NT2/D1 (cell line): ENCODE data around the gene PAQR7.

Experiments
- DNase-seq: peaks from one replicate; pipeline ENCODE4 v3.0.0-alpha.2; 2011; ENCODE audit warnings: low read depth, low spot score
- H3K27me3 ChIP-seq: 2 replicates; pipeline ENCODE4 v1.6.0; 2011; ENCODE audit warnings: mild to moderate bottlenecking; ENCODE audit not compliant: insufficient read length, insufficient read depth
- H3K36me3 ChIP-seq: 2 replicates; pipeline ENCODE4 v1.6.1; 2011; ENCODE audit warnings: mild to moderate bottlenecking, low read length, mixed read lengths; ENCODE audit not compliant: insufficient read depth, insufficient read length
- H3K4me1 ChIP-seq: 2 replicates; pipeline ENCODE4 v1.5.1; 2011; ENCODE audit not compliant: insufficient read depth, insufficient read length
- H3K4me3 ChIP-seq: 2 replicates; pipeline ENCODE4 v1.5.1; 2011; ENCODE audit warnings: low read depth; ENCODE audit not compliant: insufficient read length
- H3K9ac ChIP-seq: 2 replicates; pipeline ENCODE4 v1.6.0; 2011; ENCODE audit warnings: low read depth; ENCODE audit not compliant: insufficient read length
- H3K9me3 ChIP-seq: 2 replicates; pipeline ENCODE4 v1.5.1; 2011; ENCODE audit warnings: mild to moderate bottlenecking, low read length; ENCODE audit not compliant: insufficient read depth
- SUZ12 ChIP-seq: IDR thresholded peaks from 2 replicates; pipeline ENCODE4 v1.6.1; 2011; ENCODE audit not compliant: insufficient read length, insufficient read depth; ENCODE audit errors: extremely low read depth
- YY1 ChIP-seq: IDR thresholded peaks from 2 replicates; pipeline ENCODE4 v1.6.1; 2011; ENCODE audit not compliant: insufficient read length, insufficient read depth
- ZNF274 ChIP-seq: IDR thresholded peaks from 2 replicates; pipeline ENCODE4 v1.6.1; 2011; ENCODE audit warnings: mild to moderate bottlenecking, low read depth, low read length

The PAQR7 gene

GRCh38 chr1:25858494-25858893, 17.0 kb downstream of the PAQR7 start:
- no peaks in the 10 kb centered on the region for H3K27me3 ChIP-seq
- H3K4me1 ChIP-seq, result peaks cover 11% of the 10 kb centered on the region
- H3K4me3 ChIP-seq, result peak overlapping the region; percentile 96
- TF ChIP-seq YY1 (no peak), SUZ12 (no peak), ZNF274 (no peak)
- no peaks in the 10 kb centered on the region for H3K9me3 ChIP-seq
- H3K9ac ChIP-seq, result peak overlapping the region; percentile 96
- DNase-seq, result no peak
- peaks cover 20% of the 10 kb centered on the region for H3K36me3 ChIP-seq

DNA sequence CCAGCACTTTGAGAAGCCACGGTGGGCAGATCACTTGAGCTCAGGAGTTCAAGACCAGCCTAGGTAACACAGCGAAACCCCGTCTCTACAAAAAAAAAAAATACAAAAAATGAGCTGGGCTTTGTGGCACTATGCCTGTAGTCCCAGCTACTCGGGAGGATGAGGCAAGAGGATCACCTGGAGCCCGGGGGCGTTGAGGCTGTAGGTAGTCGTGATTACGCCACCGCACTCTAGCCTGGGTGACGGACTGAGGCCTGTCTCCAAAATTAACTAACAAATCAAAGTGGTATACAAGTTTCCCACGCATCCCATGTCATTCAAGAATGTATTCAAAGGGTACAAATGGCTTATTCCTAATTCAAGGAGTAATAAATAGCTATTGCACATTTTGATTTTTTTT, 18.7 kb downstream of the PAQR7 start:
- Histone ChIP-seq H3K4me3 (no peak overlapping the region), H3K36me3 (peaks cover 6% of the 10 kb centered on the region), H3K9me3 (no peaks in the 10 kb centered on the region), H3K9ac (no peak overlapping the region), H3K27me3 (no peaks in the 10 kb centered on the region), H3K4me1 (no peaks in the 10 kb centered on the region)
- DNase-seq, result no peak
- TF ChIP-seq SUZ12 (no peak), YY1 (no peak), ZNF274 (no peak)

DNA sequence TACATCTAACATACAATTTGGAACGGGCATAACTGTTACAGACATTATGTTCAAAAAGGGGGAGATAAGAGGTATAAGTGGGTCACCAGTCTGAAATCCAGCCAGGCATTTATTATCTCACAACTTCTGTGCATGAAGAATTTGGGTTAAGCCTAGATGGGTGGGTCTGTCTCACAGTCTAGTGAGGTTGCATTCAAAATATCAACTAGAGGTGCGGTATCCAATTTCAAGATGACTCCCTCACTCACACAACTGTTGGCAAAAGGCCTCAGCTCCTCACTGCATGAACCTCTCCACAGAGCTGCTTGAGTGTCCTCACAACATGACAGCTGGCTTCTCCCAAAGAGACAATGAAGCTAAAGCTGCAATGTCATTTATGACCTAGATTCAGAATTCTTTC, 21.0 kb downstream of the PAQR7 start:
- TF ChIP-seq YY1 (no peak), SUZ12 (no peak), ZNF274 (no peak)
- H3K27me3 ChIP-seq, result no peaks in the 10 kb centered on the region

GRCh38 chr1:25848531-25848930, 27.0 kb downstream of the PAQR7 start:
- Histone ChIP-seq H3K9me3 (no peaks in the 10 kb centered on the region), H3K4me3 (no peak overlapping the region), H3K9ac (no peak overlapping the region), H3K27me3 (no peaks in the 10 kb centered on the region), H3K4me1 (no peaks in the 10 kb centered on the region), H3K36me3 (peaks cover 2% of the 10 kb centered on the region)
- TF ChIP-seq SUZ12, result no peak
- TF ChIP-seq YY1, result no peak
- no peak for TF ChIP-seq ZNF274
- no peak for DNase-seq

More for the DNA sequence above, 21.0 kb downstream of the PAQR7 start:
- Histone ChIP-seq H3K9me3 (no peaks in the 10 kb centered on the region), H3K4me3 (no peak overlapping the region), H3K9ac (no peak overlapping the region), H3K4me1 (no peaks in the 10 kb centered on the region), H3K36me3 (peaks cover 6% of the 10 kb centered on the region)
- no peak for DNase-seq

DNA sequence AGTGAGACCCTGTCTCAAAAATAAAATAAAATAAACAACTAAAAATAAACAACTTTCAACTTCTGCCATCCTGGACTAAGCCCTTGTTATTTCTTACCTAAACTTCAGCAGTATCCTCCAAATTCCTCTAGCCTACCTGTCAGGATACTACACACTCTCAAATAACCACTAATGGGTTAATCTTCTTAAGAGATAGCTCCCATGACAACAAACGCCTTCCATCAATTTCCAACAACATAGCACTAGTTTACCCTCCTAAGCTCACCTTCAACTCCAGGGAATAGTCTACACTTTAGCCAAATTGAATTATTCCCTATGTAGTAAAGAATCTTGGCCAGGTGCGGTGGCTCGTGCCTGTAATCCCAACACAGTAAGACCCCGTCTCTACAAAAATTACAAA, 27.6 kb downstream of the PAQR7 start:
- DNase-seq, result no peak
- TF ChIP-seq ZNF274 (no peak), YY1 (no peak), SUZ12 (no peak)
- no peak overlapping the region for H3K4me3 ChIP-seq
- no peaks in the 10 kb centered on the region for H3K27me3 ChIP-seq
- no peaks in the 10 kb centered on the region for H3K4me1 ChIP-seq
- no peaks in the 10 kb centered on the region for H3K36me3 ChIP-seq
- H3K9me3 ChIP-seq, result no peaks in the 10 kb centered on the region
- no peak overlapping the region for H3K9ac ChIP-seq

DNA sequence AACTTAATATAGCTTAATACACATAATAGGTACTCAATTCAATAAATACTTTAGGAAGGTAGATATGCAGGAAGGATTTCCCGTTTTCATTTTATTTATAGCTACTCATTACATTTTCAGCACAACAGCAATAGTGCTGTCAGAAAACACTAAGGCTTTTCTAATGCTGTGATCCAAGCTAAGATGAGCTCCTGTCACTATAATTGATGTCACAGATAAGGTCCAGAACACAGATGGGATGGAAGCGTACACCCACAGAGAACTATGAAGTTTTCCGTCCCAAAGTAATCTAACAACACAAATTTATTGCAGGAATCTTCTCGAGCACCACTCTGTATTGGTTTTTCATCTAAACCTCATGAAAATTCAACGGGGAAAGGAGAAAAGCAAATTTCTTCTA, 29.8 kb downstream of the PAQR7 start:
- Histone ChIP-seq H3K4me3 (no peak overlapping the region), H3K4me1 (no peaks in the 10 kb centered on the region), H3K36me3 (no peaks in the 10 kb centered on the region), H3K9me3 (no peaks in the 10 kb centered on the region), H3K9ac (no peak overlapping the region), H3K27me3 (no peaks in the 10 kb centered on the region)
- TF ChIP-seq YY1, result no peak
- TF ChIP-seq SUZ12, result no peak
- TF ChIP-seq ZNF274, result no peak
- no peak for DNase-seq

DNA sequence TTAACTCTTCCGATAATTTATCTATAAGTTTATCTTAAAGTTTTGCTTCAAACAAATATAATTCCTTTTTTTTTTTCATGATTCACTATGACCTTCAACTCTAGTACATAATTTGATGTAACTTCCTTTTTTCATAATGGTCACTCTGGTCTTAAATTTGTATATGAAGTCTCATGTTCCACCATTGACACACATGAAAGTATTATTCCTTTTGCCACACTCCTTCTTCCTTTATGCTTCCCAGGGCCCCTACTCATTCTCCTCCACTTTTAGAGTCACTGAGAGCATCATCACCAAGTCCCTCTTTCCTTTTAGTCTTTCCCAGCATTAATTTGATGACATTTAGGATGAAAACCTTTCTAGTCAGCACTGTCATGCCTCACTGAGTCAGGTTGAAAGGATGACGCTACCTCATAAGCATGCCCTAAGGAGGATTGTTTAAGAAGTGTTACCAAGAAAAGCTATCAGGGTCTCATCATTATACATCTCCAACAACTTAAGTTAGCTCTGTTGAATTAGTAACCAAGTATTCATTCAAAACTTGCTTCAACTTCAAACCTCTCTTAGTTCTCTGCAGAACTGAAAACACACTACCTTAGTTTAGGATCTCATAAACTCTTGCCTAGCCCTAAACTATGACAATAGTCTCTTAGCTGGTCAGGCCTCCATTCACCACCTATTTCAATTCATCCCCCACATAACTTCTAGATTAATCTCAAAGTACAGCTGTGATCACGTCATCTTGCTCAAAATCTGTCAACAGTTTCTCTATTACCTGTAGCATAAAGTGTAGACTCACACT, 30.8 kb downstream of the PAQR7 start:
- TF ChIP-seq YY1 (no peak), SUZ12 (no peak), ZNF274 (no peak)
- Histone ChIP-seq H3K4me1 (no peaks in the 10 kb centered on the region), H3K4me3 (no peak overlapping the region), H3K36me3 (no peaks in the 10 kb centered on the region), H3K9me3 (no peaks in the 10 kb centered on the region), H3K27me3 (no peaks in the 10 kb centered on the region), H3K9ac (no peak overlapping the region)
- no peak for DNase-seq
